GM10847 (cell line): ENCODE results near the gene JADE2.

ENCODE experiments used
- POLR2A ChIP-seq: IDR thresholded peaks from 2 replicates; pipeline ENCODE4 v1.6.1; 2011; ENCODE audit not compliant: insufficient read length; ENCODE audit errors: extremely low read depth

The JADE2 gene

DNA sequence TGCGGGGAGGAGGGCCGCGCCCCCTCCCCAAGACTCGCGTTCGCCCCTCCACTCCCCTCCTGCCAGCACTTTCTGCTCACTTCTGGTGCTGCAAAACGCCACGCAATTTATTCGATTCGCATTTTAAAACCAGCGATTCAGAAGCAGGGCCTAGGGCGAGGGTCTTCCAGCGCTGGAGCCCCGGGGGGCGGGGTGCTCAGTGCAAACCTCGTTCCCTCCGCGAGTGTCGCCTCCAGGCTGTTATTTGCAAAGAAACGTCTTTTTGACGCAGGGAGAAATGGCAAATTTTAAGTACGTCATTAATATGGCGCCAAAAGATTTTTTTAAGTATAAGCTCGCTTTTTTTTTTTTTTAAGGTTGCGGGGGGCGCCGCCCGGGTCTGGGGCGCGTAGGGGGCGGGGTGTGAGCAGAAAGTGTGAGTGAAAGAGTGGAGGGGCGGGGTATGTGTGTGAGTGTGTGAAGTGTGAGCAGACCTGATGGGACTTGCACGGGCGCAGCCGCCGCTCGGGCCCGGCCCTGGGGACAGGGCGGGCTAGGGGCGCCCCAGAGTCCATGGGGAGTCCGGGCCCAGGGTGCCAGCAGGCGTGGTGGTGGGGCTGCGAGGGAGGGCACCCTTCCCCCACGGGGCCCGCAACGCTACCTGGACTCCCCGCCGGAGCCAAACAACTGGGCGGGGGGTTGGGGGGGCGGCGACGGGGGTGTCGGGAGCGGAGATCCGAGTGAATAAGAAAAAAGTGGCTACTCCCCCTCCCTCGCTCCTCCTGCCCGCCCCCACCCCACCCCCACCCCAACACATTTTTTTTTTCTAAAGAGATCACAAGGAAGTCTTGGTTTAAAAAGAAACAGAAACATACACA is at the start of gene JADE2:
Gene JADE2 (plus strand): TSS at position 845 of the 857 bp plus-strand sequence. CDS start 10,188 bp downstream, outside the sequence.
- TF ChIP-seq POLR2A, result no peak

DNA sequence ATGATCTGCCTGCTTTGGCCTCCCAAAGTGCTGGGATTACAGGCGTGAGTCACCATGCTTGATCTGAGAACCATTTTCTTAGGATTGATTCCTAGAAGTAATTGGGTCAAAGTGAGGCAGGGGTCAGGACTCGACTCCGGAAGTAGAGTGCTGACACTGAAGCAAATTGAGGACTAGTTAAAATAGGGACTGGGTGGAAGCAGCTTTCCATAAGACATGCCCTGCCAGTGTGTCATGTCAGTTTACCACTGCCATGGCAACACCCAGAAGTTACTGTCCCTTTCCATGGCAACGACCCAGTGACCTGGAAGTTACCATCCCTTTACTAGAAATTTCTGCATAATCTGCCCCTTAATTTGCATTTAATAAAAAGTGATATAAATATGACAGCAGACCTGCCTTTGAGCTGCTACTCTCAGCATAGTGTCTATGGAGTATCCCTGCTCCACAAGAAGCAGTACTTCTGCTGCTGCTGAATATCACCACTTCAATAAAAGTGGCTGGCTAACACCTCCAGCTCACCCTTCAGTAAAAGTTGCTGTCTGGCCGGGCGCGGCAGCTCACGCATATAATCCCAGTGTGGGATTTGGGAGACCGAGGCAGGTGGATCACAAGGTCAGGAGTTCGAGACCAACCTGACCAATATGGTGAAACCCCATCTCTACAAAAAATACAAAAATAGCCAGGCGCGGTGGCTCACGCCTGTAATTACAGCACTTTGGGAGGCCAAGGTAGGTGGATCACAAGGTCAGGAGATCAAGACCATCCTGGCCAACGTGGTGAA is 47.8 kb upstream of the JADE2 start:
- no peak for TF ChIP-seq POLR2A

DNA sequence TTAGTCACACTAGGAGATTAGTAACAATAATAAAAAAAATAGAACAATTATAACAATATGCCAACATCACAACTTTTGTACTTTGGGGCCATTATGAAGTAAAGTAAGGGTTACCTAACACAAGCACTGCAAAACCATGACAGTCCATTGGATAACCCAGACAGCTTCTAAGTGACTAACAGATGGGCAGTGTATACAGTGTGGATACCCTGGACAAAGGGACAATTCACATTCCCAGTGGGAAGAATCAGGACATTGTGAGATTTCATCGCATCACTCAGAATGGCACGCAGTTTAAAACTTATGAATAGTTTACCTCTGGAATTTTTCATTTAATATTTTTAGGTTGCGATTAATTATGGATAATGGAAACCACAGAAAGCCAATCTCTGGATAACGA is 45.6 kb upstream of the JADE2 start:
- no peak for TF ChIP-seq POLR2A

DNA sequence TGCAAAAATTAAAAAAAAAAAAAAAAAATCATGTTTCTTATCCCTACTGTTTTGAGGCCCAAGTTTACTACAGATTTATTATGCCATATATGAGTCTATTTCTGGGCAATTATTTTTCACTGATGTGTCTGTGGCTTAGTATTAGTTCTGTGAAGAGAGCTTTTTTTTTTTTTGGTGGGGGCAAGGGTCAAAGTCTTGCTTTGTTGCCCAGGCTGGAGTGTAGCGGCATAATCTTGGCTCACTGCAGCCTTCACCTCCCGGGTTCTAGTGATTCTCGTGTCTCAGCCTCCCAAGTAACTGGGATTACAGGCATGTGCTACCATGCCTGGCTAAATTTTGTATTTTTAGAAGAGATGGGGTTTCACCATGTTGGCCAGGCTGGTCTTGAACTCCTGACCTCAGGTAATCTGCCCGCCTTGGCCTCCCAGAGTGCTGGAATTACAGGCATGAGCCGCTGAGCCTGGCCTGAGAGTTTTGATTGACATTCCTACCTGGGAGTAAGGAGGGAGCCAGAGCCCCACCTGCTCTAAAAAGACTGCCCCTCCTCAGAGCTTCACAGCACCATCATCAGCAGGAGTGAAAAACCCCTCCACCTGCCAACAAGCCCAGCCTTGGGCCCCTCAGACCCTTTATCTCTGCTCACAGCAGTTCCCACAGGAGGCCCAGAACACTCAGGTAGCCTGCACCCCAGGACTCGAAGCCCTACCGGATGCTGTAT is 36.1 kb upstream of the JADE2 start:
- no peak for TF ChIP-seq POLR2A

DNA sequence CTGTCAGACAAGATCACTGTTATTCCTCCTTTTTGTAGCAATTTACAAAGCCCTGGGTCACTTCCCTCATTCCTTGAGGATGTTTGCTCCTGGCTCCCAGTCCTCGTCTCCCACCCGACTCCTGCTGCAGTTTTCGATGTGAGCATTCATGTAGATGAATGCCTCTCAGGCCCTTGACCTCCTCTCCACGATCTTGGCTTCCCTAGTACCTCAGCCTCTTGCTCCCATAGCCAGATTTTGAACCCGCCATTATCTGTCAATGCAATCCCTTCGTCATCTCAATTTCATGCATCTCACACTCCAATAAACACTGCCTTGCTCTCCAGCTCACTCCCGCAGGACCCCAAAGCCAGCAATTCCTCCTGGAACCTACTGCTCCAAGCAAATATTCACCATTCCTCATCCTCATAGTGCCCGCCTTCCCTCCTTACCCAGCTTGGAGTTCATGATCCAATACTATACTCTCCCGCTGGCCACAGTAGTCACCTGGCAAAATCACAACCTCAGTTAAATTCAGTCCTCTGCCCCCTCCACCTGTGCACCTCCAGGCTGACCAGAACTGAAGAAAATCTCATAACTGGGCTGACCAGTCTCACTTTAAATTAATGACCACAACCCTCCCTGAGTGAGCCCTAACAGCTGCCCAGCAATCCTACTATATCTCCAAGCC is 35.1 kb upstream of the JADE2 start:
- TF ChIP-seq POLR2A, result no peak

DNA sequence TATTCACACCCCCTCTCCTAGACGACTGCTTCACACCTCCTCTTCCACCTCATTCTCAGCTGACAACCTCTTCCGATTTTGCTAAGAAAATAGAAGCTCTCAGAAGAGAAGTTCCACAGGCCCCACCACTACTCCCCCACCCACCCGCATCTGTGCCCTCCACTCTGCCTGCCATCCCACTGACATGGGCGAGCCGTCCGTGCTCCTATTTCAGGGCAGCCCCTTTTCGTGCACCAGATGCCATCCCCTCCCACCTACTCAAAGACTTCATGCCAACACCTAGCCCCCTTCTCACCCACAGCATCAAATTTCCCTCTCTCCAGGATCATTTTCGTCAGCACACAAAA is 34.6 kb upstream of the JADE2 start:
- TF ChIP-seq POLR2A, result no peak

DNA sequence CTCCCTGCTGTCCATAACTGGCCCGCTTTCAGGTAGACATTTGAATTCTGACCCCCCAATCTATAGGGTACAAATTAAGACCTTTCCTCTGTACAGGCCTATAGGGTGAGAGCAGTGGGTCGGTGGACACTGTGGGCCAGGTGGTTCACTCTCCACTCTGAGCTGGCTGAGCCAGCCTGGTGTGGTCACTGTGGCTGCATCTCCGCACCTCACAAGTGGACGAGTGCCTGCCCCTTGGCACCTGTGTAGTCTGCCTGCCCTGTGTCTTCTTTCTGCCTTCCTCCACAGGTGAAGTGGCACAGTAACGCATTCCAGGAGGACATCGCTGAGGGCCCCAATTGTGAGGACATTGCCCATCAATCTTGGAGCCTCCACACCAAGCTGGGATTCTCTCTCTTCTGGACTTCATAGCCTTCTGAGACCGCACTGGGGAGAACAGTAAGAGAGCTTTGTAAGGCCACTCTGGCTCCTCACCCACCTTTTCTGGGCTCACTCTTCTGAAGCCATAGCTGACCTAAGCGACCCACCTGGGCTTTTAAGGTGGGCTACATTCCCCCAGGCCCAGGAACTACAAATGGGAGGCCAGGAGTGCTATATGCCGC is 33.5 kb upstream of the JADE2 start:
- TF ChIP-seq POLR2A, result no peak

DNA sequence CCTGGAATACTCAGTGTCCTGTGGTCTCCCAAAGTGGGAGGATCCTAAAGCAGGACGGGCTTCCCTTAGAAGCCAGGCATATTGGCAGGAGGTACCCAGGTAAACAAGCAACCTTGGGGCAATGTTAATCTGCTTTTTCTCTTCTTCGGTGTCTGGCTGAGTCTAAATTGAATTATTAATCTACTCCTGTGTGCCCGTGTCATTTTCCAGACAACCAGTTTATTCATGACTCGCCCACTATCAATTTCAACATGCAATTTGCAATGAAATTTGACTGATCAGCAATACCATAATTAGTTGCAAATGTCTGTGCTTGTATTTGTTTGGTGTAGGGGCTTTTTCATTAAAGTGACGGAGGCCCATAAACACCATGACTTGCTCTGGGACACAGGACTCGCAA is 32.9 kb upstream of the JADE2 start:
- TF ChIP-seq POLR2A, result no peak

DNA sequence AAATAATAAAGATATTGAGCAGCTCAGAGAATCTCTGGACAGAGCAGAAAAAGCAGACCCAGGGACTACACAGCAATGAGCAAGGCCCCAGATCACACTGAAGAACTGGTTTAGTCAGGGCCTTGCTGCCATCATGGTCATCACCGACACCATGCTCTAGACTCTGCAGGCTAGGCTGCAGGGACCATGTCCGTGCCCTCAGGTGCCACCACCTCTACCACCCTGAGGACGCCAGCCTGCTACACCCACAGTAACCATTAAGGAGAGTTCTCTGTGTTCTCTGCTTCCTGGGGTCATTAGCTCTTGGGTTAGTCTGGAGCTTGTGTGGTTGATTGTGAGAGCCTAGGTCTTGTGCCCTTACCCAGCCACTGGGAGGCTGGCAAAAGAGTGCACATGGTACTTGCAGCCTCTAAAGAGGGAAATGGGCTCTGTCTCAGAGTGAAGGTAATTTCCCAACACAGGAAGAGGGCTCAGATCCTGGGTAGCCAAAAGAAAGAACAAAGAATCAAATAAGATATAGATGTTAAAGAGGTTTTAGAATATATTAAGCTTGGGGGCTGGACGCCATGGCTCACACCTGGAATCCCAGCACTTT is 31.9 kb upstream of the JADE2 start:
- TF ChIP-seq POLR2A, result no peak

DNA sequence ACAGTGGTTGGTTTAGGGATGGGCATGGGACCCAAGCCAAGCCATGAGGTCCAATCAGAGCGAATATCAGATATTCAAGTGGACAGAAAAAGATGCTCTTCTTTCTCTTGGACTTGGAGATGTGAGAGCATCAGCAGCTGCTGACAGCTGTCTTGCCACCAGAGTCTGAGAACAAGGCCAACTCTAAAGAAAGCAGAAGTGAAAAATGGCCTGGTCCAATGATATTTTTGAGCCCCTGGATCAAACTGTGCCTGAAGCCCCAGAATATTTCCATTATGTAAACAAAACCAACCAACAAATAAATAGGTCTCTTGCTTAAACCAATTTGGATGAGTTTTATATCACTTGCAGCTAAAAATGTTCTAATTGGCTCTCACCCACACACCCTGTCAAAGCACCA is 30.7 kb upstream of the JADE2 start:
- no peak for TF ChIP-seq POLR2A

DNA sequence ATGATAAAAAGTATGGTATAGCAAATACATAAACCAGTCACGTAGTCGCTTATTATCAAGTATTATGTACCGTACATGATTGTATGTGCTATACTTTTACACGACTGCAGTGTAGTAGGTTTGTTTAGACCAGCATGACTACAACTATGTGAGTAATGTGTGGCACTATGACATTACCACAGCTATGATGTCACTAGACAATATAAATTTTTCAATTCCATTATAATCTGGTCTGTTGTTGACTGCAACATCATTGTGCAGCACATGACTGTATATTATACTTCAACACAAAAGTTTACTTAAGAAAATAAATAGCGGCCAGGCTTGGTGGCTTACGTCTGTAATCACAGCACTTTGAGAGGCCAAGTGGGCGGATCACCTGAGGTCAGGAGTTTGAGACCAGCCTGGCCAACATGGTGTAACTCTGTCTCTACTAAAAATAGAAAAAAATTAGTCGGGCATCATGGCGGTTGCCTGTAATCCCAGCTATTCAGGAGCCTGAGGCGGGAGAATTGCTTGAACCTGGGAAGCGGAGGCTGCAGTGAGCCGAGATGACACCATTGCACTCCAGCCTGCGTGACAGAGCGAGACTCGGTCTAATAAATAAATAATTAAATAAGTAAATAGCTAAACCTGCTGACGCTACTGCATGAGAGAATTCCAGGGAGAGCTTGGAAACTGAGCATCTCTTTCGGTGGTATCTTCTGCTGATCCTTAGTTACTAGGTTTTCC is 24.6 kb upstream of the JADE2 start:
- TF ChIP-seq POLR2A, result no peak

DNA sequence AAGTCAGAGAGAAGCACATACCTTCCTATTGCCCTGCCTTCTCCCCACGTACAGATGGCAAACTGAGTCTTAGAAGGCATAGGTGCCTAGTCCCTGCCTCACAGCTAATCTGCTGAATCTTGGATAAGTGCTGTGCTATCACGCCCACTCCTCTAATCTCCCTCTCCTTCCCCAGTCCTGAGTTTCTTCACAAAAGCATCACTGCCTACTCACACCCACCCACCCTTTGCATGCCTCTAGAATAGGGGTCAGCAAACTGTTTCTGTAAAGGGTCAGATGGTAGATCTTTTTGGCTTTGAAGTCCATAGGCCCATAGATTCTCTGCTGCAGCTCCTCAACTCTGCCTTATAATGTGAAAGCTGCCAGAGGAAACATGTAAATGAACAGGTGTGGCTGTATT is 23.2 kb upstream of the JADE2 start:
- no peak for TF ChIP-seq POLR2A

DNA sequence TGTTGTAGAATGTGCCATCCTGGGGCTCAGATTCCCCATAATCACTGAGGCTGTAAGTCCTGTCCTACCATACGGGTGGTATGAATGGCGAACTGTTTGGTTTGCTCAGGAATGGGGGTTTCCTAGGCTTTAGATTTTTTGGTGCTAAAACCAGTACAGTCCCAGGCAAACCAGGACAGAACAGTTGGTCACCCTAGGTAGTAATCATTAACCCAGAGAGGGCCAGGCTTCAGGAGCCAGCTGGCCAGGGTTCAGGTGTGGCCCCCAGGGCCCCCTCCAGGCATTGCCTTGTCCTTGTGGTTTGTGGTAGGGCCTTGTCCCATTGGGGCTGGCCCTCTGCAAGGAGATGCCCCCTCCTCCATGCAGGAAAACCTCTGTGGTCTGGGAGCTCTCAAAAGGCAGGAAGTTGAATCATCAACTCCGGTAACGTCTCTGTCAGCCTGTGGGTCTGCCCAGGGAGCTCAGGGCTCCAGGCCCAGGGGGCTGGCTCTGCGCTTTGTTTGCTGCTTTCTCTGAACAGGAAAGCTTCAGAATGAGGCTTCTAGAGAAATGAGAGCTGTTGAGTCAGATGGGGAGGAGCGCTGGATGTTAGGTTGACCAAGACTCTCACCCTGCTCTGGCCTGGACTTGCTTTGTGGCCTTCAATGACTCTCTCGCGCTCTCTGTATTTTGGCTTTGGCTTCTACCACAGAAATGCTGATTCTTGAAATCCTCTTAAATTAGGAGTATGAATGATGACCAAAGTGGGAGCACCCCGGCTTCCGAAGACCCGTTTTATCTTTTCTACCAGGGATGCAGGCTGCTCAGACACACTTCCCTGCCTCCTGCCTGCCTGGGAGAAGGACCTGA is 22.2 kb upstream of the JADE2 start:
- peak; percentile 19 for TF ChIP-seq POLR2A
